Hepatocyte (in vitro differentiated cells): ENCODE results near the gene OR2L5.

Source experiments
- CTCF ChIP-seq: fragments of 200-600 bp; sonication (generic); IDR thresholded peaks from 2 replicates; pipeline ENCODE4 v1.5.1; 2016; ENCODE audit warnings: antibody characterized with exemption, mild to moderate bottlenecking; ENCODE audit not compliant: poor library complexity
- EZH2 ChIP-seq: fragments of 200-600 bp; sonication (generic); IDR thresholded peaks from 2 replicates; pipeline ENCODE4 v1.6.1; 2016; ENCODE audit warnings: antibody characterized with exemption, mild to moderate bottlenecking, borderline replicate concordance

GRCh38 chr1:248015803-248016202, 2.3 kb downstream of the OR2L5 start:
- TF ChIP-seq CTCF (no peak), EZH2 (no peak)
